Panc1 (cell line): ENCODE results near the gene SHB.

Experiments used
- POLR2AphosphoS5 ChIP-seq: IDR thresholded peaks from 2 replicates; pipeline ENCODE4 v1.6.1; 2012; ENCODE audit warnings: mild to moderate bottlenecking, low read depth, low read length, moderate library complexity
- TF ChIP-seq, protein P1 (sequence below): fragments of 450-650 bp; IDR thresholded peaks from 2 replicates; pipeline ENCODE4 v1.5.1; 2017; ENCODE audit warnings: mild to moderate bottlenecking

DNA sequence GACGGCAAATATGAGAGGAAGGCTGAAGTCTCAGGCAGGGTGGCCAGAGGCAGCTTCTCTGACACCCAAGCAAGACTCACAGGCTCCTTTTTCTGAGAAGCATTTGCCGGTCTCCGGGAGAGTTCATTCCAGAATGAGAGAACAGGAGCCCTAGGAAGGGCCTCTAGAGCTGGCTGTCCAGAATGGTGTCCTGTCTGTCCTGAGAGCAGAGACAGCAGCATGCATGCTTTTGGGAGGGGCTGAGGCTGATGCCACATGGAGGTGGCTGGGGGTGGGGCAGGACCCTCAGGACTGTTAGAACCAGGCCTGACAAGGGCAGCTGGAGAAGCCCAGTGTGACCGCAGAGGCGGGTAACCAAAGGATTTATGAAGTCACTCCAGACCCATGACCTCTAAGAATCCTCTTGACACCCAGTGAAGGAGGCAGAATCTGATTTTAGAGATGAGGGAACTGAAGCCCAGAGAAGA lies 60.0 kb downstream of the SHB start:
- TF ChIP-seq, protein P1, sequence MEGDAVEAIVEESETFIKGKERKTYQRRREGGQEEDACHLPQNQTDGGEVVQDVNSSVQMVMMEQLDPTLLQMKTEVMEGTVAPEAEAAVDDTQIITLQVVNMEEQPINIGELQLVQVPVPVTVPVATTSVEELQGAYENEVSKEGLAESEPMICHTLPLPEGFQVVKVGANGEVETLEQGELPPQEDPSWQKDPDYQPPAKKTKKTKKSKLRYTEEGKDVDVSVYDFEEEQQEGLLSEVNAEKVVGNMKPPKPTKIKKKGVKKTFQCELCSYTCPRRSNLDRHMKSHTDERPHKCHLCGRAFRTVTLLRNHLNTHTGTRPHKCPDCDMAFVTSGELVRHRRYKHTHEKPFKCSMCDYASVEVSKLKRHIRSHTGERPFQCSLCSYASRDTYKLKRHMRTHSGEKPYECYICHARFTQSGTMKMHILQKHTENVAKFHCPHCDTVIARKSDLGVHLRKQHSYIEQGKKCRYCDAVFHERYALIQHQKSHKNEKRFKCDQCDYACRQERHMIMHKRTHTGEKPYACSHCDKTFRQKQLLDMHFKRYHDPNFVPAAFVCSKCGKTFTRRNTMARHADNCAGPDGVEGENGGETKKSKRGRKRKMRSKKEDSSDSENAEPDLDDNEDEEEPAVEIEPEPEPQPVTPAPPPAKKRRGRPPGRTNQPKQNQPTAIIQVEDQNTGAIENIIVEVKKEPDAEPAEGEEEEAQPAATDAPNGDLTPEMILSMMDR = no peak
- TF ChIP-seq POLR2AphosphoS5 = no peak
